NCI-H69 (cell line): ENCODE results near the gene NDC1.
"Not testable (repeated sequence)": the region's sequence is repeated elsewhere in the genome, so short reads cannot be mapped to it uniquely, and the experiment has no call there.

Source experiments
- DNase-seq: peaks from one replicate; lab custom pipeline; 2025; lab: John Stamatoyannopoulos, UW

Gene NDC1, protein sequence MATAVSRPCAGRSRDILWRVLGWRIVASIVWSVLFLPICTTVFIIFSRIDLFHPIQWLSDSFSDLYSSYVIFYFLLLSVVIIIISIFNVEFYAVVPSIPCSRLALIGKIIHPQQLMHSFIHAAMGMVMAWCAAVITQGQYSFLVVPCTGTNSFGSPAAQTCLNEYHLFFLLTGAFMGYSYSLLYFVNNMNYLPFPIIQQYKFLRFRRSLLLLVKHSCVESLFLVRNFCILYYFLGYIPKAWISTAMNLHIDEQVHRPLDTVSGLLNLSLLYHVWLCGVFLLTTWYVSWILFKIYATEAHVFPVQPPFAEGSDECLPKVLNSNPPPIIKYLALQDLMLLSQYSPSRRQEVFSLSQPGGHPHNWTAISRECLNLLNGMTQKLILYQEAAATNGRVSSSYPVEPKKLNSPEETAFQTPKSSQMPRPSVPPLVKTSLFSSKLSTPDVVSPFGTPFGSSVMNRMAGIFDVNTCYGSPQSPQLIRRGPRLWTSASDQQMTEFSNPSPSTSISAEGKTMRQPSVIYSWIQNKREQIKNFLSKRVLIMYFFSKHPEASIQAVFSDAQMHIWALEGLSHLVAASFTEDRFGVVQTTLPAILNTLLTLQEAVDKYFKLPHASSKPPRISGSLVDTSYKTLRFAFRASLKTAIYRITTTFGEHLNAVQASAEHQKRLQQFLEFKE

GRCh38 chr1:53837924-53838653, at the start of gene NDC1:
NDC1 (minus strand) TSS chr1:53838296; CDS start chr1:53838261, 35 bp downstream.
- peak; percentile 95 for DNase-seq

DNA sequence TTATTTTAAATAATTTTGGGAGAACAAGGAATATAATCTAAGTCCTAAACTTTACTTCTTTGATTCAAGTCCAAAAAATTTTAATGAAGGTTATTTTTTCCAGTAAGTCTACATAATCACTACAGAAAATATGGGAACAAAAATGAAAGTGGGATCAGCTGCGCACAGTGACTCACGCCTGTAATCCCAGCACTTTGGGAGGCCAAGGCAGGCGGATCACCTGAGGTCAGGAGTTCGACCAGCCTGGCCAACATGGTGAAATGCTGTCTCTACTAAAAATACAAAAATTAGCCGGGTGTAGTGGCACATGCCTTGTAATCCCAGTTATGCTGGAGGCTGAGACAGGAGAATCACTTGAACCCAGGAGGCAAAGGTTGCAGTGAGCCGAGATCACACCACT, 45.5 kb upstream of the NDC1 start:
- DNase-seq = not testable (repeated sequence)

GRCh38 chr1:53881853-53882252, 43.8 kb upstream of the NDC1 start:
- DNase-seq = not testable (repeated sequence)

- peak; percentile 59 for DNase-seq
Measured at GRCh38 chr1:53878492-53879105, 40.5 kb upstream of the NDC1 start.

DNA sequence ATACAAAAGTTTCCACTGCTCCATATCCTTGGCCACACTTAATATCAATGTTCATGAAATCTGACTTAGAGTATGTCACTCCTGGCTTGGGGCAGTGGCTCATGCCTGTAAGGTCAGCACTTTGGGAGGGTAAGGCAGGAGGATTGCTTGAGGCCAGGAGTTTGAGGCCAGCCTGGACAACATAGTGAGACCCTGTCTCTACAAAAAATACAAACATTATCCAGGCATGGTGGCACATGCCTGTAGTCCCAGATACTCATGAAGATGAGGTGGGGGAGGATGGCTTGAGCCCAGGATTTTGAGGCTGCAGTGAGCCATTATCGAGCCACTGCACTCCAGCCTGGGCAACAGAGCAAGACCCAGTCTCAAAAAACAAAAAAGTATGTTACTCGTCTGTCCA, 37.1 kb upstream of the NDC1 start:
- not testable (repeated sequence) for DNase-seq

DNA sequence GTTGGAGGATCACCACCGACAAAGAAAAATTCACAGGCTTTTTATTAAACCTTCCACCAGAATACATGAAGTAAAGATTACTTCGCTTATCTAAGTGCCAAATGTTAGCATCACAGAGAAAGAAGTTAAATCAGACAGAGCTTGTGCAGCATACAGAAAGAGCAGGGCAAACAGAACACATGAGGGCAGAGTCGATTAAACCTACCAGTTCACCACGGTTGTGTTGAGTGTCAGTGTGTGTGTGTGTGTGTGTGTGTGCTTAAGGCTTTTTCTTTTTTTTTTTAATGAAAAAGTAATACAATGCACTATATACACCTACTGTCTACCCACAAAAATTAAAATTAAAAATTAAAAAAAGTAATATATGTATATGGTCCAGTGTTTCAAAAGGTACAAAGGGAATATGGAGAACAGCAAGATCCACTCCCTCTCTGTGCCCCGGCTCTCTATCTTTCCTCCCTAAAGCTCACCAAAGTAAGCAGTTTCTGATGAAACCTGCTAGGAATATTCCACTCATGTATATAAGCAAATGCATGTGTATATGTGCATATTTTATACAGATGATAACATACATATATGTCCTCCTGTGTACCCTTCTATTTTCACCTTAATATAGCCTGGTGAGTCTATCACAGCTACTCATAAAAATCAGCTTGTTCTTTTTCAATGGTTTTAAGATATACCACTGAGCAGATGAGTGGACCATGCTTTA, 33.8 kb upstream of the NDC1 start:
- DNase-seq = no peak

DNA sequence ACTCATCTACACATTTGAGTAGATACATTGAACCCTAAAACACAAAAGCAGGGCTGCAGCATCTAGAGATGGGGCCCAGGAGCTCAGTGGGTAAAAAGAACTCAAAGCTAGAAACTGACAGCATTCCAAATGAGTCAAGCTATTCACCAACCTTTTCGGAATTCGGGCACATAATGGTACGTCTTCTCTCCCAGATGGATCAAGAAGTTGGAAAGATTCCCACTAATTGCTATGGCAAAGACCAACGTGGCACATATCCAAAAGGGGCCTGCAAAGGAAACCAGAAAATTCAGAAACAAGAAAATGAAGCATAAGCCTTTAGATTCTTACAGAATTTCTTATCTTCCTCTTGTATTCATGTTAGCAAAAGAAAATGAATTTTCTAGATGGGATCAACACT, 33.1 kb upstream of the NDC1 start:
- no peak for DNase-seq

GRCh38 chr1:53869454-53870117, 31.5 kb upstream of the NDC1 start:
- DNase-seq = no peak

GRCh38 chr1:53868565-53868964, 30.5 kb upstream of the NDC1 start:
- DNase-seq = no peak

- peak; percentile 57 for DNase-seq
Measured at GRCh38 chr1:53862507-53862906, 24.4 kb upstream of the NDC1 start.

GRCh38 chr1:53860967-53861411, 22.9 kb upstream of the NDC1 start:
- peak; percentile 69 for DNase-seq

DNA sequence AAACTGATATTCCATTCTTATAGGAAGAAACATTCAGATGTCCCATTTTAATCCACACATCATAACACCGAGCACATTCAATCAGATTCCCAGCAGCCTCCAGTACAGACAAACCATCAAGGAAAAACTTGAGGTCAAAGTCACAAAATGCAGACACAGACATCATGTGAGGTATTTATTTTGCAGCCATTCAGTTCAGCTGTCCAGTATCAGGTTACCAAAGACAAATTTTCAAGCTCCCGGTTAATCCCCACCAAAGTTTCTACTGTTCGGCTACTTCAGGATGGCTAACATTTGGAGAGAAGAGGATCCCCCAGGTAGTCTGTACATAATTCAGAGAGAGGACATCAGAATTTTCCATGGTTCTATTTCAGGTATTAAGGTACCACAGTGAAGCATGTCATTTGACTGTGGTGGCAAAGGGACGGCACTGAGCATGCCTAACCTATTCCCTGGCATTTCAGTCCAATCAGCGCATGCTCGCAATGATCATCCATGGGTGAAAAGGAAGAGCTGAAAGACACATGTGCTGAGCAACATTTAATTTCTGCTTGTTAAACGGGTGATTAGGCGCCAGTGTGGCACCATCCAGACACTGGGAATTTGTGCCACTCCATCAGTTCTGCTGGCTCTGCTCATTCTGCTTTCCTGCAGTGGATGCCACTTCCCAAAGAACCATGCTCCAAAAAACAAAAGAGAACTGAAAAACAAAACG, 13.6 kb upstream of the NDC1 start:
- DNase-seq = no peak

DNA sequence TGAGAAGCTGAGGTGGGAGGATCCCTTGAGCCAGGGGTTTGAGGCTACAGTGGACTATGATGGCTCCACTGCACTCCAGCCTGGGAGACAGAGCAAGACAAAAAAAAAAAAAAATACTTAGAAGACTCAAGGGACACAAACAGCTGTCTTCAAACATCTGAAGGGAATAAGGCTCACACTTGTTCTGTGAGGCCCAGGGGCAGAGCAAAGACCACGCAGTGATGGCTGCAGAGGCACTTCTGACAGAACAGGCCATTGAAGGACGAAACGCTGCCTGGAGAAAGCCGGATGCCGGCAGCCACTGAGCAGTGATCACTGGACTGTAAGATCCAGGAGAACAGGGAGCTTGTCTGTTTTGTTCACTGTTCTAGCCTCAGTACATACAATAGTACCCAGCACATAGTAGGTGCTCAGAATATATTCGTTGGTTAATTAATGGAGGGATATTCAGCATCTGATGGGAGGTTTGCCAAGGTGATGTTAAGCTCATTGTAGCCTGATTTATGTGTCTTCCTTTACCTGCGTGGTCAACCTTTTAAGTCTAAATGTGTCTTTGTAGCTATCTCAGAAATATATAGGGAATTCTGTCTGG, 12.1 kb upstream of the NDC1 start:
- DNase-seq = no peak

- no peak for DNase-seq
Measured at GRCh38 chr1:53847980-53848379, 9.9 kb upstream of the NDC1 start.

DNA sequence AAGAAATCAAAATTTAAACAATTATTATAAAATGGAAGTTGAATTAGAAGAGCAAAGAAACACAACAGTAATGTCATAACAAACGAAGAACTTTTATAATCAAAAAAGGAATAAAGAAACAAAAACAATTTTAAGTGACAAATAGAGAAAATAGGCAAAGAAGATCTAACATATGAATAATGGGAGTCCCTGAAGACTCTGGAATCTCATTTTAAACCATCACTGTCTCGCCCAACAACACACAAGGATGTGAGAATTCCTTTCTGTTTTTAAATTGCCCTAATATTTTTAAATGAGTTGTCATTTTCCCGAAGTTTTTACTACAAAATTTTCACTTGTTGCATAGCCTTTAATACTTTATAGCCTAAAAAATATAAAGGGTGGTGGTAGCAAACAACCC, 4.3 kb upstream of the NDC1 start:
- no peak for DNase-seq

GRCh38 chr1:53838654-53838974, 518 bp upstream of the NDC1 start:
- DNase-seq = no peak

DNA sequence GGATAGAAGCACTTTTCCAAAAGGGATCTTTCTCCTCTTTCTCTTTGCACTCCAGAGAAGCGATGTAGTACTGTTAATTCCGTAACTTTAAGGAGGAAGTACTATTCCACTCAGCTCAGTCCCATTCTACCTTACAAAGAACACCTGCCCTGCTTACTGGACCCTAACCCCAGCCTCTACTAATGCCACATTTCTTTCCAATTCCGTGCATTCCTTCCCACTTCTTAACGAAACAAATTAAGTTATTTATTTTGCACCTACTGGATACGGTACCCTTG, 511 bp downstream of the NDC1 start:
- DNase-seq = peak; percentile 33

- DNase-seq = no peak
Measured at GRCh38 chr1:53835491-53835890, 2.6 kb downstream of the NDC1 start.

DNA sequence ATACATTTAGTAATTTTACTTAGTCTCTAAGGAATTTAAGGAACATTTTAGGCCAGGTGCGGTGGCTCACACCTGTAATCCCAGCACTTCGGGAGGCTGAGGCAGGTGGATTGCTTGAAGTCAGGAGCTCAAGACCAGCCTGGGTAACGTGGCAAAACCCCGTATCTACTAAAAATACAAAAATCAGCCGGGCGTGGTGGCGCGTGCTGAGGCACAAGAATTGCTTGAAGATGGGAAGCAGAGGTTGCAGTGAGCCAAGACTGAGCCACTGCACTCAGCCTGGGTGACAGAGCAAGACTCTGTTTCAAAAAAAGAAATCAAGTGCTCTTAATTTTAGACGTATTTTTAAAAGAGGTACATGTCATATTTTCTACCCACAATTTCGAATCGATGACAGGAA, 3.3 kb downstream of the NDC1 start:
- no peak for DNase-seq

GRCh38 chr1:53833393-53833792, 4.7 kb downstream of the NDC1 start:
- DNase-seq = no peak
